ENCODE measurements around the gene SLC36A1.

Gene SLC36A1

DNA sequence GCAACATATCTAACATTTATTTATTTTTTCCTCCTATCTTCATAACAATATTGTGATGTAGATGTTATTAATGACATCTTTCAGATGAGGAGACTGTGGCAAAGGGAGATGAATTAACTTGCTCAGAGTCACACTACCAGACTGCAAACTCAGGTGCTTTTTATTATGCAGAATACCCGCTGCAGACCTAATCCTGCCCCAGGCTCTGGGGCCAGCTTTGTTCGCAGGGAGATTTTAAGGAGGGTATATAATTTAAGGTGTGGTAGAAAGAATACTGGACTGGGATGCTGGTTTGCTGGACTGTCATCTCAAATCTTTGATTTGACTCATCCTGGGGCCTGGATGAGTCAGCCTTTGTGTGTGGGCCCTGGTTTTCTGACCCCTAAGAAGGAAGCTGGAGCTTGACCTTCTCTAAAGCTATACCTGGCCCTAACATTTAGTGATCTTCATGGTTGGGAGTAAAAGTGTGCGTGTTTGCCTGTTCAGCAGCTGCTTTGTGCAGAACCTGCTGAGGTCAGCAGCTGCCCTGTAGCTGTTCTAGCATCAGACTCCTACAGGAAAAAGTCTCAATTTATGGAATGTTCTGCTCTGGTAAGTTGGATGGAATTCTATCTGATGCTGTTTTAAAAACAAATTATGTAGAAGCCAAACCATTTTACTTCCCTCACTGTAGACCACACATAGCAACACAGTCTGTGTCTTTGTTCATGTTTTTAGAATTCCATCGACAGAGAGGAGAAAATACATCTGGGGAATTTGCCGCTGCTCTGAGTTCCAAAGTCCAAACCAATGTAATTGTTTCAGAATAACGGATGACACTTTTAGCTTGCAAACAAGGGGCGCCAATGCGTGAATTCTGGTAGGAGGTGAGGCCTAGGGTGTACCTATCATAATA is 4.5 kb downstream of the SLC36A1 start:
- DNase-seq (ENCODE audit: low read depth in 2 of 2), result no peak

DNA sequence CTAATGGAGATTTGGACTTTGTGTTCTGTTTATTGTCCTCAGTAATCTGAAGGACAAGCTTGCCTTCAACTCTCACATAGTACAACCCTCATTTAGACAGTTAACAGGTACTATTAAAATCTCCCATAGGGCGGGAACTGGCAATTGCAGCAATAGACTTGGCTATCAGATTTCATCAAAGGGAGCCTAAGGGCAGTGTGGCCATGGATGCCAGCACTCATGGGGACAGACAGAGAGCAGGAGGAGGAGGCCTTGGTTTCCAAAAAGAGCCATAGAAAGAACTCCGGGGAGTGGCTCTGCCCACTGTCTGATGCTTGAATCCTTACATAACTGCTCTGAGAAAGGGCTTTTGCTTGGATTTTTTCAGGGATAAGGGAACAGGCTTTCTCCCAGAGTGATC is 6.8 kb downstream of the SLC36A1 start:
- no peak for DNase-seq (ENCODE audit: low read depth in 2 of 2)

- no peak for DNase-seq (ENCODE audit: low read depth in 2 of 2)
These were observed 7.5 kb downstream of the SLC36A1 start for GRCh38 chr5:151454889-151455288.

DNA sequence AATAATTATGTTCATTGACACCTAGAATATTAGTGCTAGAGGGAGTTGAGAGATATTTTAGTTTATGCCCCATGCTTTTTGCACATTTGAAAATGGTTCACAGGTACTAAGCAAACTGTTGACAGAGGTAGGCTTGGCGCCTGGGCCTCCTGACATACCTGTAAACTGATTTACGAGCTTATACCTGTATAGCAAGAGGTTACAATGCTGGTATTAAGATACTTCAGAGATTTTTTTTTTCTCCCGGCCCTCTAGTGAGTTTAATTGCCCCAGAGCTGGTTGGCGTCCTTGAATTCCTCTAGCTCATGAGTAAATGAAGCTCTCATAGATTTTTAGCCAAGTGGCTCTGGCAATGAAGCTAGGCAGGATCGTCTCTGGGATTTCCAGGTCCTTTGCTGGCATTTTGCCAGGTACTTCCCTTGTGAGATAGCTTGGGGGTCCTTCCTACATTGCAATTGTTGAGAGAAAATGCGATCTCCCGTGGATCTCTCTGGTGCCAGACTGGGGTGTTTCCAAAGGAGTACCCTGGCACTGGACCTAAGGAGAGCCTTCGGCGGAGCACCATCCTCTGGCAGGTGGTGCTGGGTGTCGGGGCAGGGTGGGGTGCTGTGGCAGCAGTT is 9.0 kb downstream of the SLC36A1 start:
- DNase-seq (ENCODE audit: low read depth in 2 of 2), result no peak

DNA sequence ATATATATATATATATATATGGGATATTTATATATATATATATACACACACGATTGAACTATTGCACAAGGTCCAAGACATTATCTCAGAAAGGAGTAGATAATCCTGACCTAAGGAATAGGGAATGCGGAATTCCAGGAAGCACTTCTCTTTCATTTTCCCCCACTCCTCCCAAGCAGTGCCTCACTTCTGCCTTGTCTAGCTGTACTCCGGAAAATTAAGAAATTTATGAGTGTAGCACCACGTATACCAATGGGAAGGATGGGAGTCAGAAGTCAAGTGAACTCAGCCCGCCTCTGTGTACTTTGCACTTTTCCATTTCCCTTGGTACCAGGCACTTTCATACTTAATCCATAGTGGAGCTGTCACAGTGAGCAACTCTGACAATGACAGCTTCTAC is 10.9 kb downstream of the SLC36A1 start:
- DNase-seq (ENCODE audit: low read depth in 2 of 2), result no peak

- DNase-seq (ENCODE audit: low read depth in 2 of 2), result no peak
These were observed 12.4 kb downstream of the SLC36A1 start for GRCh38 chr5:151459680-151460324.

GRCh38 chr5:151461312-151461711 is 13.9 kb downstream of the SLC36A1 start:
- no peak for DNase-seq (ENCODE audit: low read depth in 2 of 2)

GRCh38 chr5:151463137-151464029 is 16.0 kb downstream of the SLC36A1 start:
- no peak for DNase-seq (ENCODE audit: low read depth in 2 of 2)

DNA sequence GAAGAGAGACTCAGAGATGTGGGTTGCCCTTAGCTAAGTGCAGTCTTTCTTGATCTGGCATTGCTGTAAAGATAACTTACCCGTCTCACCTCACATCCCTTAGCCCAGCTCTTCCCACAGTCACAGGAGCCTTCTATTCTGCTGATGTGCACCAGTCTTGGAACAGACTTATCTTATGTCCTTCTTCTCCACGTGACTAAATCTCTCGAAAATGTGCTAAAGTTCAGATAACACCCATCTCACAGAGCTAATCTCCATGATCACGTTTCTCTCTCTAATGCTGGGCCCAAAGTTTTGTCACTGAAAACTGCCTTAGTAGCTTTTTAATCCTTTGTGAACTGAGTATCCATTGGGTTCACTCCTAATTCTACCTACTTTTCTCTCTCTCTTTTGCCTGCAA is 16.7 kb downstream of the SLC36A1 start:
- DNase-seq (ENCODE audit: low read depth in 2 of 2), result no peak

- no peak for DNase-seq (ENCODE audit: low read depth in 2 of 2)
These were observed 18.1 kb downstream of the SLC36A1 start for GRCh38 chr5:151465476-151465875.

- DNase-seq (ENCODE audit: low read depth in 2 of 2), result no peak
These were observed 20.2 kb downstream of the SLC36A1 start for GRCh38 chr5:151467576-151467975.

- DNase-seq (ENCODE audit: low read depth in 2 of 2), result no peak
These were observed 22.0 kb downstream of the SLC36A1 start for GRCh38 chr5:151469386-151469785.

DNA sequence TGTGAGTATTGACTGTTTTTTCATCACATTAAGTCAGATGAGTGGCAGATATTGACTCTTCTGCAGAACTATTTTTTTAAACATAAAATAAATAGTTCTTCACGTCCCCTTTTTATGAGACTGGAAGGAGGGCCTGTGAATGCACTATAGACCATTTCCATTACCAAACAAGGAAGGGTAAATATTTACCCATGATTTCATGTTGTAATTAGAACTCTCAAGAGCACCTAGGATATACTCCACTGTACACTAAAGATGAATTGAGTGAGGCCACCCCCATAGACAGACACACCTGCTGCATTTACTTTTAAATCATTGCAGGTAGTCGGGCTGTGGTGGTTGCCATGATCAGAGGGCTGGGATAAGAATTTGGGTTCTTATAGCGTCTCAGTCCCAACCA is 22.6 kb downstream of the SLC36A1 start:
- no peak for DNase-seq (ENCODE audit: low read depth in 2 of 2)

- no peak for DNase-seq (ENCODE audit: low read depth in 2 of 2)
These were observed 23.0 kb downstream of the SLC36A1 start for GRCh38 chr5:151470439-151470838.

DNA sequence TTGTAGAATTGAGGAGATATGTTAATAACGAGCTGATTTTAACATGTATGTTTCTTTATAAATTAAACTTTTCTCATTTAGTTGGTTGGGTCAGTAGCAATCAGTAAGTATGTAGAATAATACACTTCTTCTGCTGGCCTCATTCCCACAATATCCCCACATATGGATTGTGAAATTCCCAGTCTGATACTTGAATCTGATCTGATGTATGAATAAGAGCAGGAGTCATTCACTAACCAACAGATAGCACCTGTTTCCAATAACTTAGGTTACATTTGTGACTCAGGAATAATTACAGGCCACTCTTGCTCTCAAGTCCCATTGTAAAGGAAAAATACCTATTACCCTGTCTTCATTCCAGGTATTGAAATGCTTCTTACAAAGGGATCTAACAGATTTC is 23.9 kb downstream of the SLC36A1 start:
- DNase-seq (ENCODE audit: low read depth in 2 of 2), result no peak

- DNase-seq (ENCODE audit: low read depth in 2 of 2), result no peak
These were observed 27.4 kb downstream of the SLC36A1 start for GRCh38 chr5:151474799-151475198.

GRCh38 chr5:151475388-151475787 is 28.0 kb downstream of the SLC36A1 start:
- DNase-seq (ENCODE audit: low read depth in 2 of 2), result no peak

GRCh38 chr5:151476016-151476415 is 28.6 kb downstream of the SLC36A1 start:
- DNase-seq (ENCODE audit: low read depth in 2 of 2), result no peak

DNA sequence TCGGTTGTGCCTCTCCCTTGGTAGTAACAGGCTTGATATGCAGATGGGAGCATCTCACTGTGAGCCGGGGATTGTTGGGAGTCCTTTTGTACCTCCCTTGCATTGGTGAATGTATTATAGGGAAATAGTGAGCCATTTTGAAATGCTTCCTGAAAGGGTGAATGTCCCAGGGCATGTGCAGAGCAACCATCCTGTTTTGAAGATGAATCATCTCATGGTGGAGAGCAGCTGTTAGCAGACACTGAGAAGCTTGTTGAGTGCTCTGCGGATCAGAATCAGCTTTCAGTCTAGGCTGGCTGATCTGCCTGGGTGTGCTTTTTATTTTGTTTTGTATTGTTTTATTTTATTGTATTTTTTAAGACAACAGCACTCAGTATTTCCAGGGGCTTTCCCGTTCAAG is 29.7 kb downstream of the SLC36A1 start:
- no peak for DNase-seq (ENCODE audit: low read depth in 2 of 2)

DNA sequence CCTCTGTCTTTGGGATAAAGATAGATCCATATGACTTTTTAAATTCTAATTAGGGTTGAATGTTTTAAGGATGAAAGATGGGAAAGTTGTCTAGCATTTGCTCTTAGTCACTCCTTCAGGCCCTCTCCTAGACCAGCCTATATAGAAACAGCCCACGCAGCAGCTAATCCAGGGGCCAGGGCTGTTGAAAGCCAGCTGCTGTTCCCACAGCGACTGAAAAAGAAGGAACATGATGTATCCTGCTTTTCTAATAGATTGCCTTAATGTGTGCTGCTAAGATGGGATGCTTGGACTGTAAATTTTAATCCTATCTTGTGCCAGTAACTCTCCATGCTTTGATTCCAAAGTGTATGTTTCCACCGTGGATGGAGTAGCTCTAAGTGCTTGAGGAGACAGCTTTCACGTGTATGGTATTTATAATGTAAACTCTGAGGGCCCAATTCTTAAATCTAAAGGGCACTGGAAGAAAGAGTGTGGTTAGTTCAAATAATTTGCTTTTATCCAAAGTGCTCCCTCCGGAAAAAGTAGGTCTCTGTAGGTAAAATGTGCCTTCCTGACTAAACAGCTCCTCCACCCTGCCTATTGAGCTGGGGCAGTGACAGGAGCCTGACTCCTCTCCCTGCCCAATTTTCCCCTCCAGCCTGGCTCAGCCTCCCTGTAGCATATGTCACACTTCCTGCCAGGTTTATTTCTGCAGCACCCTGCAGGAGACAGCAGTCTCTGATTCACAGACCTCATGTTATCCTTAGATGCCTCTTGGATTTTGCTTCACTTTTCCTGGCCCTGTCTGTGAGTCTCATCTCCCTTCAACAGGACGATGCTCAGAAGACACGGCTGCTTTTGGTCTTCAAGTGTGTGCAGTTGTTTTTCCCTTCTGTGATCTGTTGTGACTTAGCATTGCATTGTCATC is 33.2 kb downstream of the SLC36A1 start:
- no peak for DNase-seq (ENCODE audit: low read depth in 2 of 2)

DNA sequence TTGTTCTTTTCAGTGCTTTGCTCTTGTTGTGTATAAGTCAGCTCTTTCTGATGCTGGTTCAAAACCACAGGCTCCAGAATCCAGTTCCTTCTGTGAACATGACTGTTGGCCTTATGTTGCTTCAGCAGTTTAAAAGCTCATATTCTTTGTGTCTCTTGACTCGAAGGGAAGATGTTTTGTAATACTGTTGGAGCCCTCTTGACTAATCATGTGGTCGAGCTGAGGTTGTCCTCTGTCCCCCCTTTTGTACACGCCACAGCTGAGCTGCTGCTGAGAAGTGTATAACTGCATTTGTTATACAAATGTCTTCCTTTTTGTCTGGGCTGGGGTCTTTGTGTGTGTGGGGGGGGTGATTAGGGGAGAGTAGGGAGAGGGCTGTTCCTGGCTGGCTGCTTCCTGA is 35.8 kb downstream of the SLC36A1 start:
- DNase-seq (ENCODE audit: low read depth in 2 of 2), result no peak

Data from stimulated activated CD4-positive, alpha-beta T cell treated with anti-CD3 and anti-CD28 coated beads, Interleukin-4, amount 100 ng/mL, for 48 hours (primary cell).